ENCODE data around the gene UCKL1.

UCKL1 gene

GRCh38 chr20:63958964-63959698 is 2.9 kb upstream of the UCKL1 start:
- no peak for DNase-seq (ENCODE audit: low read depth in 2 of 2)

DNA sequence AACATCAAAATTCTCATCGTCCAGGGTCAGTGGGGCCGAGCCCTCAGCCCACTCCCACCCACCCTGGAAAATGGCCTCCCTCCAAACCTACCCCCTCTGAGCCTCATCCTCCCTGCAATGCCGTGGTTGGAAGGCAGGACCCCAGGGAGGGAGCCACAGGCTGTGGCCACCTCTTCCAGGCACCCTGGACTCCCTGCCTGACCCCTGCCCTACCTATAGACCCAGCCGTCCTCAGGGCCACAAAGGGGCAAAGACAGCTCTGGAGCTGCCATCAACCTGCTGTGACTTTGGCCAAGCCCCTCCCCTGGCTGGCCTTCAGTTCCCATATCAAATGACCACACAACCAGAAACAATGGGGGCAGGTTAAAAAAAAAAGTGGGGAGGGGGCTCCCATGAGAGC is 2.3 kb upstream of the UCKL1 start:
- DNase-seq (ENCODE audit: low read depth in 2 of 2) = no peak

- no peak for DNase-seq (ENCODE audit: low read depth in 2 of 2)
Measured at GRCh38 chr20:63957690-63958441, 1.6 kb upstream of the UCKL1 start.

- DNase-seq (ENCODE audit: low read depth in 2 of 2) = no peak
Measured at GRCh38 chr20:63957004-63957689, 931 bp upstream of the UCKL1 start.

- no peak for DNase-seq (ENCODE audit: low read depth in 2 of 2)
Measured at GRCh38 chr20:63956664-63957003, 418 bp upstream of the UCKL1 start.

- DNase-seq (ENCODE audit: low read depth in 2 of 2) = no peak
Measured at GRCh38 chr20:63955281-63955826, 862 bp downstream of the UCKL1 start.

DNA sequence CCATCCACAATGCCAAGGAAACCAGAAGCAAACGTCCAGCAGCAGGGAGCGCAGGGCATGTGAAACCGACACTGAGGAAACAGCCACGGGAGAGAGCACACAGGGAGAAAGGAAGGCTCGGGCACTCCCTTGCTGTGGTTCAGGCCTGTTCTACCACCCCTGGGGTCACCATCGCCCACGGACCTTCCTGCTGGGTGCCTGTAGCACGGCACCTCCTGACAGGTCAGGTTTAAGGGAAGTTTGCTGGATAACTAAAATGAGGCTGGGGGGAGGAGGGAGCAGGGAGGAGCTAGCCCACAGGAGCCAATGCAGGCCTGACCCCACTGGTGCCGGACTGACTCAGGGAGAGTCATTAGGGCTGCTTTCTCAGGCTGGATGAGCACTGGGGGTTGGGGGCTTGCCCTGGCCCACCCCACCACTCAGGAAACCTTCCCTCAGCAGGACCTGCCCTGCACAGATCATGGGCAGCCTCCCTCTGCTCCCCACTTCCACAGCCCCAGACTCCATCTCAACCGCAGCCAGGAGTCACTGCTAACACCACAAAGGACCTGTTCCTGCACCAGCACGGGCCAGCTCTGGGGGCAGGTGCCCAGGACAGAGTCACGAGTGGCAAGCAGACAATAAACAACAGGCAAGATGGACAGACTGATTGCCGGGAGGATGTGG is 2.3 kb downstream of the UCKL1 start:
- DNase-seq (ENCODE audit: low read depth in 2 of 2) = no peak

GRCh38 chr20:63952769-63953168 is 3.4 kb downstream of the UCKL1 start:
- no peak for DNase-seq (ENCODE audit: low read depth in 2 of 2)

- DNase-seq (ENCODE audit: low read depth in 2 of 2) = no peak
Measured at GRCh38 chr20:63952210-63952535, 4.0 kb downstream of the UCKL1 start.

DNA sequence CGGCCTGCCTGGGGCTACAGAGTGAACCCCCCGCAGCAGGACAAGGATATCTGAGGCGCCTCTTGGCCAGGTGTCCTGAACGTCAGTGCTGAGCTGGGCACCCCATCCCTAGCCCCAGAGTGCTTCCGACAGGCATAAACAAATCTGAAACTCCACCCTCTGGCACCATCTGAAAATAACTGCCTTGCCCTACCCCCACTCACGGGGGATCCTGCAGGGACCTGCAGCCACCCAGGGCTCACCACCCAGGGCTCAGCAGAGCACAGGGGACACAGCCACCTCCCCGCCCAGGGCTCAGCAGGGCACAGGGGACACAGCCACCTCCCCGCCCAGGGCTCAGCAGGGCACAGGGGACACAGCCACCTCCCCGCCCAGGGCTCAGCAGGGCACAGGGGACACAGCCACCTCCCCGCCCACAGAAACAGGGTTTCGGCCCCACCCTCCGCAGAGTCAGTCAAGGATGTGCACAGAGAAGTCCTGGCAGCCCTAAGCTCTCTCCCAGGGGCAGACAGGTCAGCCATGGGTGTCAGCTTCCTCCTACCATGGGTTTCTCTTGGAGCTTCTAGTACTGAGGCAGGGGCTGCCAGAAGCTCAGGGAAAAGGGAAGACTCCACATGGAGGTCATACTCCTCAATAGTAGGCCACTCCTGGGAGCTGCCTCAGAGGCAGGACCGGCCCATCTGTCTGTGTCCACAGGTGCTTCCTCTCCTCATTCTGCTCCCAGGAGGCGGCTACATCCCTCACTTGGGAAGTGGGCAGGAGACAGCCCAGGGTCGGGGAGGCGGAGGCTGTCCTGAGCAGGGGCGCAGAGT is 4.6 kb downstream of the UCKL1 start:
- no peak for DNase-seq (ENCODE audit: low read depth in 2 of 2)

DNA sequence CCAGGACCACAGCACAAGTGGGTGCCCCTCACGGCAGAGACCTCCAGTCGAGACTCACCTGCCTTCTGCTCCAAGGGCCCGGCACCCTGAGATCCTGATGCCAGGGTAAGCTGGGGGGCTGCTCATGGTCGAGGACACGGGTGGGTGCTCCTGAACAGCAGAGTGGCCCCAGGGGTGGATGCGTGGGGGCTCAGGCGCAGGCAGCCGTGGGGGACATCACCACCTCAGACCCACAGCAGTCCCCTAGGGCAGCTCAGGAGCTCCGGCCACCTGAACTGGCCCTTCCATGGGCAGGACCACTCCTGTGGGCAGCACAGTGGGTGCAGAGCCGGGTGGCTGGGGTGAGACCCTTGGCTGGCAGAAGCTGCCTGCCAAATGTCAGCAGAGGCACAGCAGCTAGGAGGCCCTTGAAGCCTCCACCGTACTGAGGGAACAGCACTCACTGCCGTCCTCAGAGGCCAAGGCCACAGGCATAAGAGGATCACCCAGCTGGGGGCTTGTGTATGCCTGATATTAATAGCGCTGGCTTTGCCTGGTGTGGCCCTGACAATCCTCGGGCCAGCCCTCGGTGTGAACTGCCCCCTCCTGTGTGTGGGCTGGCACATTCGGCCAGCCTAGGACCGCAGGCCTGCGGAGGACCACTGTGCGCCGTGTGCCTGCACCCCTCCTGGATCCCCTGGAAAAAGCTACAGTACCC is 5.4 kb downstream of the UCKL1 start:
- no peak for DNase-seq (ENCODE audit: low read depth in 2 of 2)

- DNase-seq (ENCODE audit: low read depth in 2 of 2) = no peak
Measured at GRCh38 chr20:63947638-63948456, 8.4 kb downstream of the UCKL1 start.

DNA sequence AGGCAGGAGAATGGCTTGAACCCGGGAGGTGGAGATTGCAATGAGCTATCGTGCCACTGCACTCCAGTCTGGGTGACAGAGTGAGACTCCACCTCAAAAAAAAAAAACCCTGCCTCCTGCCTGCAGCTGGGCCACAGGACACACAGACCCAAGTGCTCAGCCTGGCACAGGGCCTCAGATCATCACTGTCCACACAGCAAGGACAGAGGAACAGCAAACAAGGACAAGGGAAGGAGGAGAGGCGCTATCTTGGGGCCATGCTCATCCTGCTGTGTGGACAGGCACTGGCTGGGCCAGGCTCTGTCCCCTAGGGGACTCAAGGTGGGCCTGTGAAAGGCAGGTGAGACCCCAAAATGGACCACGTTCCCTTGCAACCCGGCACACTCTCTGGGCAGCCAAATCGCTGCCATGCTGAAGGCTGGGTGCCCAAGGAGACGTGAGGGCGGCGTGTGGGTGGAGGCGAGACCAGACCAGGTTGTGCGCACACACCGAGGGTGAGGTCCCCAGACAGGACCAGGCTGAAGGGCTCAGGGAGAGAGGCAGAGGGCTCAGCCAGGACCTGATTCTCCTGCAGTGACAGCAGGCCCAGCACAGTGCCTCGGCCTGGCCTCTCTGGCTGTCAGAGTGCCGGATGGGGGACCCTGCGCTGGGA is 9.1 kb downstream of the UCKL1 start:
- DNase-seq (ENCODE audit: low read depth in 2 of 2) = no peak

DNA sequence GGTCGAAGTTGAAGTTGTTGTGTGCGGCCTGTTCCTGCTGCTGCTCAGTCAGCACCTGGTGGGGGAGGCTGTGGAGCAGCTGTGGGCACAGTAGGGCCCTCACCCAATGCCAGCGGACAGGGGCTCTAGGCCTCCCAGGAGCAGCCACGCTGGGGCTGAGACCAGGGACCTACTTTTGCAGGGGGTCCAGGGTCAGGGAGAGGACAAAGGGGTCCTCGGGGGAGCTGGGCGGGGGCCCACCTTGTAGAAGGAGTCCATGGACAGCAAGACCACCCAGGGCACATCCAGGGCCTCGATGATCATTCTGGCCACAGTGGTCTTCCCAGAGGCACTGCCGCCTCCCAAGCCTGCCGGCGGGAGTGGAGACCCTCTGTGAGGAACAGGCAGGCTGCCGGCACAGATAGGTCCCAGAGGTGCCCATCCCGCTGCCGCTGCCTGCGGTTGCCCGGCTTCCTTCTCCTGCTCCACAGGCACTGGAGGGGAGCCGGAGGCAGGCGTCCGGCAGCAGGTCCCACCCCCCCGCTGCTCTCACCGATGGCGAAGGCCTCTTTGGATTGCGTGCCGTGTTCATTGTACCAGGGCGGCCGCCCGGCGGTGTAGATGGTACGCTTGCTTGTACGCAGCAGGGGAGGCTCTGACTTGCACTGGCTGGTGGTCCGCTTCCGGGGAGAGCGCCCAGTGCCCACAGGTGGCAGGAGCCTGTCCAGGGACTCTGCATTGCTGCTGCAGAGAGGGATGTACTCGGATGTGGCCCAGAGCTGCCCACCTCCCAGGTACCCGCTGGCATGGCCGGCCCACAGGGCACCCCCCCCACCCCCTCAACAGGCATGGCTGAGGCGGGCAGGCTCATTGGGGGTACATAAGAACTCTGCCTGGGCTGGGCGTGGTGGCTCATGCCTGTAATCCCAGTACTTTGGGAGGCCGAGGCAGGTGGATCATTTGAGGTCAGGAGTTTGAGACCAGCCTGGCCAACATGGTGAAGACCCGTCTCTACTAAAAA is 10.0 kb downstream of the UCKL1 start:
- no peak for DNase-seq (ENCODE audit: low read depth in 2 of 2)

DNA sequence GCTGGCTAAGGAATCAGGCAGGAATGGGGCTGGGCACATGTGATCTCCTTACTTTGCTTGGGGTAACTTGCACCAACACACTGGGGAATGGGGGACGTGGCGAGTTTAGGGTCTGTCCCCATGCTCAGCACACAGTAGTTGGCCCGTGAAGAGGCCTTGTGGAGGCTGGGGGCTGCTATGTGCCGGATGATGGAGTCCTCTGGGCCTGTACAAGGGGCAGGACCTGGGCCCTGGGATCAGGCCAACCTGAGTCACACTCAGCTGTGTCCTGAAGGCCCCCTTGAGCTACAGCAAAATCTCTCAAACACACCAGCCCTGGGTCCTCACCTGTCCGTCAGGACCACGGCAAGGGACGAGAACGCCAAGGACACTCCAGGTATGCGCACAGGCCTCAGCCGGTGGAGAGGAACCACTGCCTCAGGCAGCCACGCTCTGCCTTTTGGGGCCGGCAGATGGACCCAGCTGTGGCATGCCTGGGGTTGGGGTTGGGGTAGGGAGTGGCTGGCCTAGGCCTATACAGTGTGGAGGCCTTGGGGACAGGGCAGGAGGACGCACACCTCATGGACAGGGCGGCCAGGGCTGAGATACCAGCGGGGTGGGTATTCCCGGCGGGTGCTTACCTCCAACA is 11.1 kb downstream of the UCKL1 start:
- no peak for DNase-seq (ENCODE audit: low read depth in 2 of 2)

DNA sequence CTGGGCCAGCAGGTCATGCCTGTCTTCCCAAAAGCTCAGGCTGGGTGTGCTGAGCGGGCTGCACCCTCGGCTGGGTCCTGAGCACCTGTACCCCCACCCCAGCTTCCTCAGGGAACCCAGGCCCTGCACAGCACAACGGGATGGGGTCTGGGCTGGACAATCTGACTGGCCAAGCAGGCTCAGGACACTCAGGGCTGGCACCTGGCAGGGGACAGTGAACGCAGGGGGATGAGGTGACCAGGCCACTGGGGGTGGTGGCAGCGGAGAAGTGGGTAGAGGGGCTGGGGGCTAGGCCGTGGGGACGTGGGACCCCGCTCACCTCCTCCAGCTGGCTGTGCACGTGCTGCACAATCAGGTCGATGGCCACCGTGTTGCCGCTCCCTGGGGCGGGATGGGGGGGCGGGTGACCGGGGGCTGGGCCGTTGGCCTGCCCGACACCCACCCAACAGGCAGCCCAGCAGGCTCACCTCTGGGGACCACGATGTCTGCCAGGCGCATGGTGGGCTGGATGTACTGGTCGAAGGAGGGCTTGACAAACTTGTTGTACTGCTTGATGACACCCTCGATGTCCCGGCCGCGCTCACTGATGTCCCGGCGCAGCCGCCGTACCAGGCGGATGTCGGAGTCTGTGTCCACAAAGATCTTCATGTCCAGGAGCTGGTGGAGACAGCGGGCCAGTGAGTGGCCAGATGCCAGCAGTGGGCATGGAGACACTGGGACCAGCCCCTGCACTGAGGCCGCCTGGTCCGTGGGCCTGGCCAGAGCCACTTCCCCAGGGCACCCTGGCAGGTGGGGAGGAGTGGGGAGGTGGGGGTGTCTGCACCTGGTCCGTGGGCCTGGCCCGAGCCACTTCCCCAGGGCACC is 11.9 kb downstream of the UCKL1 start:
- no peak for DNase-seq (ENCODE audit: low read depth in 2 of 2)

GRCh38 chr20:63943808-63944077 is 12.5 kb downstream of the UCKL1 start:
- DNase-seq (ENCODE audit: low read depth in 2 of 2) = no peak

Data from stimulated activated CD8-positive, alpha-beta memory T cell treated with anti-CD3 and anti-CD28 coated beads, Interleukin-2, amount 100 ng/mL, for 1 hour (primary cell).